HepG2 (cell line): Measurements from ENCODE around the gene CGREF1. TPM values are rescaled to one million over a fixed set of nuclear protein-coding genes. Genes with fewer than 3 reads are reported as not detected.
A peak's percentile ranks its signal among the peaks of the same experiment; 100 is the strongest.

Experiments
- ARID2 ChIP-seq: sonication (generic); formaldehyde crosslinking; IDR thresholded peaks from 2 replicates; pipeline ENCODE4 v1.8.1; 2022; ENCODE audit warnings: mild to moderate bottlenecking, missing genetic modification reagents, borderline replicate concordance
- ARID3A ChIP-seq: IDR thresholded peaks from 2 replicates; pipeline ENCODE4 v1.6.1; 2012; ENCODE audit warnings: low read depth, low read length, improper control_type of control experiment
- ETS1 ChIP-seq: sonication (generic); formaldehyde crosslinking; IDR thresholded peaks from 2 replicates; pipeline ENCODE4 v1.4.0; 2020; ENCODE audit warnings: missing genetic modification reagents
- FOXC1 ChIP-seq: sonication (generic); formaldehyde crosslinking; IDR thresholded peaks from 2 replicates; pipeline ENCODE4 v1.8.0; 2022; ENCODE audit warnings: mild to moderate bottlenecking, missing genetic modification reagents, borderline replicate concordance
- GATA4 ChIP-seq: sonication (generic); IDR thresholded peaks from 2 replicates; pipeline ENCODE4 v1.6.1; 2016; ENCODE audit warnings: antibody characterized with exemption, low read depth, borderline replicate concordance
- HMG20A ChIP-seq: IDR thresholded peaks from 2 replicates; pipeline ENCODE4 v1.6.1; 2016; ENCODE audit warnings: borderline replicate concordance
- KMT2B ChIP-seq: IDR thresholded peaks from 2 replicates; pipeline ENCODE4 v1.6.1; 2016; ENCODE audit warnings: missing genetic modification reagents, missing compliant biosample characterization
- NFE2L2 ChIP-seq: fragments of 150-350 bp; IDR thresholded peaks from 2 replicates; pipeline ENCODE4 v1.6.1; 2014; ENCODE audit warnings: low read length
- PBX3 ChIP-seq: sonication (generic); formaldehyde crosslinking; IDR thresholded peaks from 2 replicates; pipeline ENCODE4 v1.8.1; 2023; ENCODE audit warnings: missing genetic modification reagents, inconsistent platforms, borderline replicate concordance
- STAT5B ChIP-seq: sonication (generic); formaldehyde crosslinking; IDR thresholded peaks from 2 replicates; pipeline ENCODE4 v1.4.0; 2020; ENCODE audit warnings: missing genetic modification reagents
- ZBTB4 ChIP-seq: sonication (generic); formaldehyde crosslinking; IDR thresholded peaks from 2 replicates; pipeline ENCODE4 v1.4.0; 2020; ENCODE audit warnings: missing genetic modification reagents, mild to moderate bottlenecking, borderline replicate concordance
- ZNF251 ChIP-seq: sonication (generic); formaldehyde crosslinking; IDR thresholded peaks from 2 replicates; pipeline ENCODE4 v1.9.0; 2021; ENCODE audit warnings: mild to moderate bottlenecking, missing genetic modification reagents
- ZNF292 ChIP-seq: sonication (generic); formaldehyde crosslinking; IDR thresholded peaks from 2 replicates; pipeline ENCODE4 v1.8.1; 2022; ENCODE audit warnings: mild to moderate bottlenecking, low read depth, missing genetic modification reagents, borderline replicate concordance
- polyA plus RNA-seq, 8 experiments: library from polyadenylated mRNA; depleted of rRNA in 3 of 8; stranded (reverse) in 7 of 8; unstranded in 1 of 8; fragments of >200 nt; fragmentation: Illumina TruSeq in 4 of 8; extraction: Trizol in 4 of 8; gene quantifications; 2 replicates each; pipeline versions ENCODE4 v1.2.1 to v1.2.3, GENCODE V29; 2011 to 2016; ENCODE audit warnings: low read depth in 4 of 8, missing spikeins in 1 of 8, mixed read lengths in 1 of 8; ENCODE audit not compliant: insufficient read depth in 1 of 8
- total RNA-seq, 5 experiments: library from RNA; depleted of rRNA; stranded (reverse); fragments of >200 nt; fragmentation: Illumina TruSeq; extraction: Trizol; gene quantifications; 2 replicates each; pipeline ENCODE4 v1.2.3, GENCODE V29; 2016; ENCODE audit warnings: low read depth in 1 of 5
- TF ChIP-seq, protein P1 (sequence below): sonication (generic); formaldehyde crosslinking; IDR thresholded peaks from 2 replicates; pipeline ENCODE4 v1.9.0; 2021; ENCODE audit warnings: missing genetic modification reagents, borderline replicate concordance
- TF ChIP-seq, protein P2 (sequence below): sonication (generic); formaldehyde crosslinking; IDR thresholded peaks from 2 replicates; pipeline ENCODE4 v1.4.0; 2020; ENCODE audit warnings: missing genetic modification reagents, borderline replicate concordance

The CGREF1 gene
- total and polyA plus RNA-seq, 2 of the 13 experiments (the other 11 are each of a cell fraction or from before 2014, with no cell fraction given): 13.9 to 23.4 TPM

- TF ChIP-seq, protein P1, sequence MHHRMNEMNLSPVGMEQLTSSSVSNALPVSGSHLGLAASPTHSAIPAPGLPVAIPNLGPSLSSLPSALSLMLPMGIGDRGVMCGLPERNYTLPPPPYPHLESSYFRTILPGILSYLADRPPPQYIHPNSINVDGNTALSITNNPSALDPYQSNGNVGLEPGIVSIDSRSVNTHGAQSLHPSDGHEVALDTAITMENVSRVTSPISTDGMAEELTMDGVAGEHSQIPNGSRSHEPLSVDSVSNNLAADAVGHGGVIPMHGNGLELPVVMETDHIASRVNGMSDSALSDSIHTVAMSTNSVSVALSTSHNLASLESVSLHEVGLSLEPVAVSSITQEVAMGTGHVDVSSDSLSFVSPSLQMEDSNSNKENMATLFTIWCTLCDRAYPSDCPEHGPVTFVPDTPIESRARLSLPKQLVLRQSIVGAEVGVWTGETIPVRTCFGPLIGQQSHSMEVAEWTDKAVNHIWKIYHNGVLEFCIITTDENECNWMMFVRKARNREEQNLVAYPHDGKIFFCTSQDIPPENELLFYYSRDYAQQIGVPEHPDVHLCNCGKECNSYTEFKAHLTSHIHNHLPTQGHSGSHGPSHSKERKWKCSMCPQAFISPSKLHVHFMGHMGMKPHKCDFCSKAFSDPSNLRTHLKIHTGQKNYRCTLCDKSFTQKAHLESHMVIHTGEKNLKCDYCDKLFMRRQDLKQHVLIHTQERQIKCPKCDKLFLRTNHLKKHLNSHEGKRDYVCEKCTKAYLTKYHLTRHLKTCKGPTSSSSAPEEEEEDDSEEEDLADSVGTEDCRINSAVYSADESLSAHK (CRISPR knock-in tag): no peak
- TF ChIP-seq ARID3A: no peak
- TF ChIP-seq, protein P2, sequence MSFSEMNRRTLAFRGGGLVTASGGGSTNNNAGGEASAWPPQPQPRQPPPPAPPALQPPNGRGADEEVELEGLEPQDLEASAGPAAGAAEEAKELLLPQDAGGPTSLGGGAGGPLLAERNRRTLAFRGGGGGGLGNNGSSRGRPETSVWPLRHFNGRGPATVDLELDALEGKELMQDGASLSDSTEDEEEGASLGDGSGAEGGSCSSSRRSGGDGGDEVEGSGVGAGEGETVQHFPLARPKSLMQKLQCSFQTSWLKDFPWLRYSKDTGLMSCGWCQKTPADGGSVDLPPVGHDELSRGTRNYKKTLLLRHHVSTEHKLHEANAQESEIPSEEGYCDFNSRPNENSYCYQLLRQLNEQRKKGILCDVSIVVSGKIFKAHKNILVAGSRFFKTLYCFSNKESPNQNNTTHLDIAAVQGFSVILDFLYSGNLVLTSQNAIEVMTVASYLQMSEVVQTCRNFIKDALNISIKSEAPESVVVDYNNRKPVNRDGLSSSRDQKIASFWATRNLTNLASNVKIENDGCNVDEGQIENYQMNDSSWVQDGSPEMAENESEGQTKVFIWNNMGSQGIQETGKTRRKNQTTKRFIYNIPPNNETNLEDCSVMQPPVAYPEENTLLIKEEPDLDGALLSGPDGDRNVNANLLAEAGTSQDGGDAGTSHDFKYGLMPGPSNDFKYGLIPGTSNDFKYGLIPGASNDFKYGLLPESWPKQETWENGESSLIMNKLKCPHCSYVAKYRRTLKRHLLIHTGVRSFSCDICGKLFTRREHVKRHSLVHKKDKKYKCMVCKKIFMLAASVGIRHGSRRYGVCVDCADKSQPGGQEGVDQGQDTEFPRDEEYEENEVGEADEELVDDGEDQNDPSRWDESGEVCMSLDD (CRISPR knock-in tag): no peak
- TF ChIP-seq NFE2L2: no peak
- no peak for TF ChIP-seq FOXC1
- 0 out of 2 replicates have a peak, but pooled peaks have one; percentile 27 for TF ChIP-seq ZNF292
- TF ChIP-seq HMG20A (CRISPR knock-in tag): no peak
- no peak for TF ChIP-seq STAT5B (CRISPR knock-in tag)
- TF ChIP-seq ARID2 (CRISPR knock-in tag): no peak
- no peak for TF ChIP-seq ETS1
- no peak for TF ChIP-seq GATA4
- TF ChIP-seq KMT2B (CRISPR knock-in tag): no peak
- no peak for TF ChIP-seq ZNF251 (CRISPR knock-in tag)
- peak; percentile 57; the same call in 1 of the 2 replicates for TF ChIP-seq ZBTB4 (CRISPR knock-in tag)
- no peak for TF ChIP-seq PBX3
These were observed 30.9 kb upstream of the CGREF1 start (continued) for GRCh38 chr2:27149570-27150405.
